ENCODE measurements around the gene SCAF11. TPM values are rescaled to one million over a fixed set of nuclear protein-coding genes. Genes with fewer than 3 reads are reported as not detected.

SCAF11 gene
- total and polyA plus RNA-seq, 2 experiments from 2014 or later: 77.0 to 84.8 TPM

GRCh38 chr12:45986641-45987339, 3.6 kb downstream of the SCAF11 start (continued):
- TF ChIP-seq, protein P1, sequence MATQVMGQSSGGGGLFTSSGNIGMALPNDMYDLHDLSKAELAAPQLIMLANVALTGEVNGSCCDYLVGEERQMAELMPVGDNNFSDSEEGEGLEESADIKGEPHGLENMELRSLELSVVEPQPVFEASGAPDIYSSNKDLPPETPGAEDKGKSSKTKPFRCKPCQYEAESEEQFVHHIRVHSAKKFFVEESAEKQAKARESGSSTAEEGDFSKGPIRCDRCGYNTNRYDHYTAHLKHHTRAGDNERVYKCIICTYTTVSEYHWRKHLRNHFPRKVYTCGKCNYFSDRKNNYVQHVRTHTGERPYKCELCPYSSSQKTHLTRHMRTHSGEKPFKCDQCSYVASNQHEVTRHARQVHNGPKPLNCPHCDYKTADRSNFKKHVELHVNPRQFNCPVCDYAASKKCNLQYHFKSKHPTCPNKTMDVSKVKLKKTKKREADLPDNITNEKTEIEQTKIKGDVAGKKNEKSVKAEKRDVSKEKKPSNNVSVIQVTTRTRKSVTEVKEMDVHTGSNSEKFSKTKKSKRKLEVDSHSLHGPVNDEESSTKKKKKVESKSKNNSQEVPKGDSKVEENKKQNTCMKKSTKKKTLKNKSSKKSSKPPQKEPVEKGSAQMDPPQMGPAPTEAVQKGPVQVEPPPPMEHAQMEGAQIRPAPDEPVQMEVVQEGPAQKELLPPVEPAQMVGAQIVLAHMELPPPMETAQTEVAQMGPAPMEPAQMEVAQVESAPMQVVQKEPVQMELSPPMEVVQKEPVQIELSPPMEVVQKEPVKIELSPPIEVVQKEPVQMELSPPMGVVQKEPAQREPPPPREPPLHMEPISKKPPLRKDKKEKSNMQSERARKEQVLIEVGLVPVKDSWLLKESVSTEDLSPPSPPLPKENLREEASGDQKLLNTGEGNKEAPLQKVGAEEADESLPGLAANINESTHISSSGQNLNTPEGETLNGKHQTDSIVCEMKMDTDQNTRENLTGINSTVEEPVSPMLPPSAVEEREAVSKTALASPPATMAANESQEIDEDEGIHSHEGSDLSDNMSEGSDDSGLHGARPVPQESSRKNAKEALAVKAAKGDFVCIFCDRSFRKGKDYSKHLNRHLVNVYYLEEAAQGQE (IDR thresholded peaks at IDR 0.05; ENCODE audit: unreplicated experiment): no peak
- TF ChIP-seq JUNB (IDR thresholded peaks at IDR 0.05; ENCODE audit: unreplicated experiment): no peak

DNA sequence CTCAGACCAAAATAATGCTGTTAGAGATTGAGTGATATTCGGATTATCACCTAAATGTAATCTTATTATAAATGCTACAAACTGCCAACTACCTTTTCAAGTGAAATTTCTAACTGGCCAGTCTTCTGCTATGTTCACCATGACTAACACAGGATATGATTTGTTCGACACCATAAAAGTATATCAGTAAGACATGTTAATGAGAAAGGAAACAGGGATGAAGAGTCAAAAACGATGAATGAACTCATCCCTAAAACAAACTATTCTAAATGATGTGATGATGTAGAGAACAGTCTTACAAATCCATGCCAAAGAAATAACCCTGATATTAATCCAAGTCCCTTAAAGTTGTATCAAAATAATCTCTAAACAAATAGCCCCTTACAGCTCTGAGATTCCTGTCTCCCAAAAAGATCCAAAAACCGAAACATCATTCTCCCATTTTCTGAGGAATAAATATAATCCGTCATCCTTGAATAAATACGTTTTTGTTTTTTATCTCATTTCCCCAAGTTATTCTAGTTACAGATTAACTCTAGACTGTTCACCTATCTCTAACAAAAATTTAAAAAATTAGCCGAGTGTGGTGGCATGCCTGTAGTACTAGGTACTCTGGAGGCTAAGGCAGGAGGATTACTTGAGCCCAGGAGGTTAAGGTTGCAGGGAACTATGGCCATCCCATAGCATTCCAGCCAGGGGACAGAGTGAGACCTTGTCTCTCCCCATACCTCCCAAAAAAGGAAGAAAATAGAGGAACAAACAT, 9.1 kb downstream of the SCAF11 start:
- peaks cover 11% of the 10 kb centered on the region for H3K36me3 Mint-ChIP-seq (ENCODE audit: low read depth)
- peaks cover under 1% of the 10 kb centered on the region for H3K27me3 Mint-ChIP-seq (ENCODE audit: insufficient read depth, low read depth, poor library complexity)
- H3K4me3 Mint-ChIP-seq: no peak overlapping the region
- peaks cover 100% of the 10 kb centered on the region for H3K79me2 ChIP-seq (replicated peaks; ENCODE audit: insufficient read depth)
- no peaks in the 10 kb centered on the region for H3K36me3 ChIP-seq (ENCODE audit: insufficient read depth)
- no peaks in the 10 kb centered on the region for H3K4me1 ChIP-seq (ENCODE audit: insufficient read depth)
- no peak overlapping the region for H3K4me3 ChIP-seq
- ATAC-seq (no peak), DNase-seq (ENCODE audit: low spot score) (no peak)
- H3K4me1 Mint-ChIP-seq: peaks cover 17% of the 10 kb centered on the region
- no peaks in the 10 kb centered on the region for H3F3A ChIP-seq (replicated peaks; ENCODE audit: low read depth)
- no peaks in the 10 kb centered on the region for H3K27me3 ChIP-seq (ENCODE audit: insufficient read depth)
- no peak overlapping the region for H2AFZ ChIP-seq
- H3K9me2 ChIP-seq (ENCODE audit: insufficient read depth): no peaks in the 10 kb centered on the region
- H3K27ac ChIP-seq (ENCODE audit: low read depth): no peak overlapping the region
- no peak overlapping the region for H3K4me2 ChIP-seq
- no peak for TF ChIP-seq JUNB (IDR thresholded peaks at IDR 0.05; ENCODE audit: unreplicated experiment)
- no peak for TF ChIP-seq ZNF331 (CRISPR knock-in tag; IDR thresholded peaks at IDR 0.05; ENCODE audit: low read depth)
- no peak for TF ChIP-seq EZH2phosphoT487 (IDR thresholded peaks at IDR 0.05; ENCODE audit: unreplicated experiment)
- no peak for TF ChIP-seq STAT1 (IDR thresholded peaks at IDR 0.05; ENCODE audit: unreplicated experiment)
- TF ChIP-seq, protein P1 (IDR thresholded peaks at IDR 0.05; ENCODE audit: unreplicated experiment): no peak
- TF ChIP-seq EZH2 (IDR thresholded peaks at IDR 0.05; ENCODE audit: low read depth, unreplicated experiment): no peak
- TF ChIP-seq ZNF462 (CRISPR knock-in tag; IDR thresholded peaks at IDR 0.05): no peak
- no peak for TF ChIP-seq POLR2AphosphoS5 (IDR thresholded peaks at IDR 0.05; ENCODE audit: low read depth)
- no peak for TF ChIP-seq ZNF114 (CRISPR knock-in tag; IDR thresholded peaks at IDR 0.05)
- no peak for TF ChIP-seq CREB1 (CRISPR knock-in tag; IDR thresholded peaks at IDR 0.05; ENCODE audit: low read depth)
- H3K9me3 Mint-ChIP-seq: no peaks in the 10 kb centered on the region
- H4K20me1 ChIP-seq (replicated peaks; ENCODE audit: insufficient read depth): peaks cover 58% of the 10 kb centered on the region
- H3K27ac Mint-ChIP-seq: no peak overlapping the region
